ENCODE measurements around the gene FKBP9. TPM values are rescaled to one million over a fixed set of nuclear protein-coding genes. Genes with fewer than 3 reads are reported as not detected.
"Not testable (repeated sequence)": the region's sequence is repeated elsewhere in the genome, so short reads cannot be mapped to it uniquely, and the experiment has no call there.

FKBP9 gene
- total RNA-seq, 1 donor from 2014 or later: 116 TPM

DNA sequence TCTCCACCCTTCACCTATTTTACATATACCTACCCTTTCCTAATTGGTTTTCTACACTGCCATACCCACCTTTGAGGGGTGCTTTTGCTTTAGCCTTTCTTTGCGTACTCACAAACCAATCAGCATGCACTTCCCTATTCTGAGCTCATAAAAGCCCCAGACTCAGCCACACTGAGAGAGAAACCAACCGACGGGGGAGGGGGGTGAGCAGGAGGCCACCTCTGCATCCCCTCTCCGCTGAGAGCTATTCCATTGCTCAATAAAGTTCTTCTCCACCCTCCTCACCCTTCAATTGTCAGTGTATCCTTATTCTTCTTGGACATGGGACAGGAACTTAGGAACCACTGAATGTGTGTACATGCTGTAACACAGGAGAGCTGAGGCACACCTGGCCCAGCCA lies 9.0 kb upstream of the FKBP9 start:
- no peak for DNase-seq (ENCODE audit: low spot score)

DNA sequence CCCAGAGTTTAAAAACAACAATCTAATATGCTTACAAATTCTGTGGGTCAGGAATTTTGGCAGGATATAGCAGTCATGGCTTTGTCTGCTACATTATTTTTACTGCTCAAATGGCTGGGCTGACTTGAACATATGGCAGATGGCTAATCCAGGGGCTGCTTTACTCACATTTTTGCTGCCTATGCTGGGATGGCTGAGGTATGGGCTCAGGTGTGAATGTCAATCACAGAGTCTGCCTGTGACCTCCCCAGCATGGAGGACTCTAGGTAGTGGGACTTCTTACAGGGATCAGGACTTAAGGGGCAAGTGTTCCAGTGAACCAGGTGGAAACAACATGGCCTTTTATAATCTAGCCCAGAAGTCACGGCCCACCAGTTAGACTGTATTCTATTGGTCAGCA lies 4.4 kb upstream of the FKBP9 start:
- no peak for DNase-seq (ENCODE audit: low spot score)

DNA sequence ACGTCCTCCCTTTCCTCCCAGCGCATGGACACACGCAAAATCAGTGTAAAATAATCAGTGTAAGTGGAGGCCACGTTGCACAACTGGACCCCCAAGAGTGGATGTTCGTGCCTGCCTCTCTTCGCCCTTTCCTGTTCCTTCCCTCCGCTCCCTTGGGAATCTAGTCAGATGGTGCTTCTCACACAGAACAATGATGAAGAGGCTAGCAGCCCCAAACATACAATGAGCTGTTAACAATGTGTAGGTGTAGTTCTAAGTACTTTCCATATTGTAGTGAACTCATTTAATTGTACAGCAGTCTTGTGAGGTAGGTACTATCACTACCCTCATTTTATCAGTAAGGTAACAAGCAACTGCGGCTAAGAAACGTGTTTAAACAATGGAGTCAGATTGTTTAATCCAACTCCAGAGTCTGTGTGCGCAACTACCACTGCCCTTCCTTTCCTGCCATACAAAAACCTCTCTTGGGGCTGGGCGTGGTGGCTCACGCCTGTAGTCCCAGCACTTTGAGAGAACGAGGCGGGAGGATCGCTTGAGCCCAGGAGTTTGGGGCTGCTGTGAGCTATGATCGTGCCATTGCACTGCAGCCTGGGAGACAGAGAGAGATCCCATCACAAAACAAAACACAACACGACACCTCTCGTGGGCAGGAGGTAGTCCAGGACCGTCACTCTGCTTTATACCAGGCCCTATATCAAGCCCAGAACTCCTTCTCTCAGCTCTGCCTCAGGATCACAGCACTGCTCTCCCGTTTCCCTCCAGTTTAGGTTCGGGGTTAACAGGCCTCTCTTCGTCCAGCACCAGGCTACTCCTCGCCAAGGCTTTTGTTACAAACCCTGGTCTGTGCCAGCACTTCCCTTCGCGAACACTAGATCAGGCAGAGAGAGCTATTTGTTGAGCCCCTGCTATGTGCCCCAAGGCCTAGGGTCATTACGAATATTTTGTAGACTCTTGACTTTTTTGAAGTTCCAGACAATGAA lies 1.1 kb downstream of the FKBP9 start:
- DNase-seq (ENCODE audit: low spot score): no peak

DNA sequence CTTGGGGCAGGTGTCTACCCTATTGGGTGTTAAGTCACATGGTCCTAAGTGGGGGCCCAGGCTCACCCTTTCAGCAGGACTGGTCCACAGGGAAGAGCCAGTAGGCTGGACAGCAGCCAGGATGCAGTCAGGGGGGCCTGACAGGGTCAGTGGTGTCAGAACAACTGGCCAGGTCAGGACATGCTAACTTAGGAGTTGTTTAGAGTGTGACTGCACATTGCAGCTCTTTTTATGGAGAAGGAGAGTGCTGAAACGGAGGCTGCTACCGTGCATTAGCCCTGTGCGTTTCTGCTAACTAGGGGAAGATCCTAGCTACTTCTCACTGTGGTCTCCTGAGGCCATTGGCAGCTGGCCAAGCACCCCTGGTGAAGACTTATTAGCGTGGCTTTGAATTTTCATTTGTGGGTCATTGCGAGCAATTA lies 6.7 kb downstream of the FKBP9 start:
- not testable (repeated sequence) for DNase-seq (ENCODE audit: low spot score)

DNA sequence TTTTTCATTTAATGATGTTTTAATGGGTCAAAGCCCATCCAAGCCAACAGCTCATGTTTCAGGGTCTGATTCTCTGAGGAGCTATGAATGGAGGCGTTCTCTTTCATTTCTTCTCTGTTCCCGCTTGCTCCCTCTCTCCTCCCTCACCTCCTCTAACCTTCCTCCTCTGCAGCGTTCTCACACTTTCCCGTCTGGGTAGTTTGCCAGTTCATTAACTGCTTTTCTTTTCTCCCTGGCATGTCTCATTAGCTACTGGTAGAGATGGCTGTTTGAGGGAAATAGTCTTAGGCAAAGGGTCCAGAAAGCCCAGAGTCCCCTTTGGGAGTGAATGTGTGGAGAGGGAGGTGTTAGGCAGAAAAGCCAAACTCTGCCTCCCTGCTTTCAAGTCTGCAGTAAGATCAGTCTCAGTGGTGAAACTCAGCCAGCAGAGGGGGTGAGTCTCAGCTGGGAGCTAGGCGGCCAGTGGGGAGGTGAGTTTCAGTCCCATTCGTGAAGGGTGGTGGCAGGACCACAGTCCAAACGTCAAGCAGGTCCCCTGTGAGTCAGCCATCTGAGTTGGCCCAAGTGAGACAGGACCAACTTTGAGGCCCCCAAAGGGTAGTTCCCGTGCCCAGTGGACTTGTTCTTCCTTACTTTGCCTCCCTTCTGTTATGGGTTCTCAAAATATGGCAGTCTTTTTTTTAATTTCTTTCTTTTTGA lies 7.4 kb downstream of the FKBP9 start:
- DNase-seq (ENCODE audit: low spot score): not testable (repeated sequence)

DNA sequence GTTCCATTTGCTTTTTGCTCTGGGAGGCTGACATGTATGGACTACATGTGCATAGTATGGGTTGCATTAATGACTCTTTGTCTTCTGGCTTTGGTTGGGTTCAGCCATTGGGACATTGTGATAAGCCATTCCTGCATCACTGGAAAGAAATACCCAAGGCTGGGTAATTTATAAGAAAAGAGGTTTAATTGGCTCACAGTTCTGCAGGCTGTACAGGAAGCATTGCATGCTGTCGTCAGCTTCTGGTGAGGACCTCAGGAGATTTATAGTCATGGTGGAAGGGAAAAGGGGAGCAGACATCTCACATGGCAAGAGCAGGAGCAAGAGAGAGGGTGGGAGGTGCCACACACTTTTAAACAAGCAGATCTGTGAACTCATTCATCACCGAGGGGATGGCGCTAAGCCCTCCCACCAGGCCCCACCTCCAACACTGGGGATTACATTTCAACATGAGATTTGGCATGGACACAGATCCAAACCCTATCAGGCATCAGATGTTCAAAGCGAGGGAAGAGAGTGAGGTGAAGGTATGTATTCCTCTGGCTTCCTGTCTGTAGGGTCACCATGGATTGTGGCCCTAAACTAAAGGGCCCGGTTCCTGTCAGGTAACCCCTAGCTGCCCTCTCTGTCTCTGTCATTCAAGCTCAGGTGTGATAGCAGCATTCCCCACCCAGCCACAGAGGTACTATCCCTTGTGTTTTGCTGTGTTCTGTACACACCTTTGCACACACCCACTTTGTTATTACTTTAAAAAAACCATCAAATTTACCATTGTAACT lies 9.4 kb downstream of the FKBP9 start:
- not testable (repeated sequence) for DNase-seq (ENCODE audit: low spot score)

DNA sequence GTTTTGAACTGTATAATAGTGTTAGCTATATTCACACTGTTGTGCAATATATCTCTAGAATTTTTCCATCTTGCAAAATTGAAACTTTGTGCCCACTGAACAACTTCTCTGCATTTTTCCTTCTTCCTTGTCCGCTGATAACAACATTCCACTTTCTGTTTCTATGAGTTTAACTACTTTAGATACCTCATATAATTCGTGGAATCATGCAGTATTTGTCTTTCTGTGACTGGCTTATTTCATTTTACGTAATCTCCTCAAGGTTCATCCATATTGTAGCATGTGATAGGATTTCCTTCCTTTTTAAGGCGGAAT lies 10.0 kb downstream of the FKBP9 start:
- DNase-seq (ENCODE audit: low spot score): not testable (repeated sequence)

DNA sequence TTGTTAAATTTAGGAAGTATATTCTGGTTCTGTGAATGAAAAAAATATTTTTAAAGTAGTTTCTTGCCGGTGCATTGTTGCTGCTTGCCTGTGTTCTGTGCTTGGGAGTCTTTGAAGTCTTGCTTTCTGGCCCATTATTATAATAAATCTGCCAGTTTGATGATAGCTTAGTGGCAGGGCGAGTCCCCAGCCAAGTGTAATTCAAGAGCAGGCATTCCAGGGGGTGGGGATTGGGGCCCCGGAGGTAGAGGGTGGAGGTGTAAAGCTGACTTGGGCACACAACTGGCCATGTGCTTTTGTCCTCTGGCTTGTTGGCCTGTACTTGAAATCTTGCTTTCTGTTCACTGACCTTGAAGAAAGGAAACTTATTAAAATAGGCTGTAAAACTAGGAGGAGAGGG lies 14.7 kb downstream of the FKBP9 start:
- DNase-seq (ENCODE audit: low spot score): not testable (repeated sequence)

DNA sequence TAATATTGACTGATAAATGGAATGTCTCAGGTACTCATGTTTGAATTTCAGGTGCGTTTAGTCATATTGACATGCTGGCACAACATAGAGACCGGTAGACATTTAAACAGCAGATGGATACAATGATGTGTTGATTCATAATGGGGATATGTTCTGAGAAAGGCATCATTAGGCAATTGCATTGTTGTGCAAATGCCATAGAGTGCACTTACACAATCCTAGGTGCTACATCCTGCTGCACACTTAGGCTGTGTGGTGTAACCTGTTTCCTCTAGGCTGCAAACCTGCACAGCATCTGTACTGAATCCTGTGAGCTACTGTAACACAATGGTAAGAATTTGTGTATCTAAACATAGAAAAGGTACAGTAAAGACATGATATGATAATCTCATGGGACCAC lies 19.9 kb downstream of the FKBP9 start:
- not testable (repeated sequence) for DNase-seq (ENCODE audit: low spot score)

DNA sequence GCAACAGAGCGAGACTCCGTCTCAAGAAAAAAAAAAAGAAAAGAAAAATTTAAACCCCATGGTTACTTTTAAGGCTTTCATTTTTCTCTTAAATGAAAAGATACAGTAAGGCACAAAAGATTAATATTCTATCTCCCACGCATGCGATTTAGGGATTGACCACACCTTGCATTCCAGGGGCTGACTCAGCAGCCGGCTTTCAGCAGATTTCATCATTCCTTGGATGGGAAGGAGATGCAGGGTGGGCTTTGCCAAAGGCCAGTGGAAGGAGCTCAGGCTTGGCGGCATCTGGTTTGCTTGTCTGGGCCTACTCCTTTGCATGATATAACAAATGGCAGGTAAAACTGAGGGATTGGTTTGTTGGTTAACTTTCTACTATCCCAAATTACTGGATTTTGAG lies 22.0 kb downstream of the FKBP9 start:
- DNase-seq (ENCODE audit: low spot score): not testable (repeated sequence)

DNA sequence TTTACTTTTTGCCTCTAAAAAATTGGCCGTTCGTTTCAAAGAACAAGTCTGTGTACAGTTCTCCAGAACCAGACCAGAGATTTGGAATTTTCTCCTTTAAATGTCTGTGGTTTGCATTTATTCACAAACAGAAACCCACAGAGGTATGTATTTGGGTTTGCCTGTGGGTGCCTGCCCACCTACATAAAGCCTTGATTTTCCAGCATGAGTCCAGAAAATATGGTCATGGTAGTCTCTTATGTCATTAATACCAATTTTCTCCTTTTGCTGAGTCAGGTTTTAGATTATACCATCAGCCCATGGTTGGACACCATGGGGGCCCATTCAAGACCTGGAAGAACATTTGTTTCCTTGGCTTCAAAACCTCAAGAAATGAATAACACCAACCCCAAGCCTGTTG lies 22.7 kb downstream of the FKBP9 start:
- not testable (repeated sequence) for DNase-seq (ENCODE audit: low spot score)

DNA sequence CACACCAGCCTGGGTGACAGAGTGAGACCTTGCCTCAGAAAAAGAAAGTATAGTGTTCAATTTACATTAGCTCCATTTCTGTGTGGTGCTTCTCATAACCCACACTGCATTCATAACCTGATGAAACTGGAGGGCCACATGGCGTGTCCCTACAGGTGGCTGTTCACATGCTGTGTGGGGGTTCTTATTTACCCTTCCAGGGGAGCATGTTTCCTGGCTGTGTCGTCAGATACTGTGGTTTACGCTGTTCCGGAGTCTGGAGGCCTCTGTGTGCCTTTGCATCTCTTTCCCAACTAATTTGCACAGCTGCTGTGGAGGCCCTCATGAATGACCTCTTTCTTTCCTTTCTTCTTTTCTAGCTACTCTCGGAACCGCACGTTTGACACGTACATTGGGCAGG lies 30.9 kb downstream of the FKBP9 start:
- not testable (repeated sequence) for DNase-seq (ENCODE audit: low spot score)

DNA sequence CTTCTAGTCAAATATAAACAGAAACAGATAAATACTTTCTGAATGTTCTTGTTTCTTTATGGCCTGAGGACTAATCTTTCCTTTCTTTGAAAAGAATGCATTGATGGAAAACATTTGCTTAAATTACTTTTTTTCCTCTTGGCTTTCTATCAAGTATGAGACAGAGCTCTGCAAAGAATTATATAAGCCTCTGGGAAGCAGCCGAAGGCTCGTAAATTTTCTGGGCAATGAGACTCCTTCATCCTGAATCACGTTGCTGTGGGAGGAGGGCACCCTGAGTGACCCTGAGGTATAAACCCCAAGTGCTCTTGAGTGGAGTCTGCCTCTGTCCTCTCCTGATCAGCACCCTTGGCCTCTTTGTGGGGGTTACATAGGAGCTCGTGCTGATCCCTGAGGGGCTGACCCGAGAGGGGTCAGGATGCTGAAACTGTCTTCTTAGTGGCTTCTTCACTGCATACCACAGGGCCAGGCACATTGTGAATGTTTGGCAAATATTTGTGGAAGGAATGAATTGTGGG lies 33.9 kb downstream of the FKBP9 start:
- DNase-seq (ENCODE audit: low spot score): not testable (repeated sequence)

DNA sequence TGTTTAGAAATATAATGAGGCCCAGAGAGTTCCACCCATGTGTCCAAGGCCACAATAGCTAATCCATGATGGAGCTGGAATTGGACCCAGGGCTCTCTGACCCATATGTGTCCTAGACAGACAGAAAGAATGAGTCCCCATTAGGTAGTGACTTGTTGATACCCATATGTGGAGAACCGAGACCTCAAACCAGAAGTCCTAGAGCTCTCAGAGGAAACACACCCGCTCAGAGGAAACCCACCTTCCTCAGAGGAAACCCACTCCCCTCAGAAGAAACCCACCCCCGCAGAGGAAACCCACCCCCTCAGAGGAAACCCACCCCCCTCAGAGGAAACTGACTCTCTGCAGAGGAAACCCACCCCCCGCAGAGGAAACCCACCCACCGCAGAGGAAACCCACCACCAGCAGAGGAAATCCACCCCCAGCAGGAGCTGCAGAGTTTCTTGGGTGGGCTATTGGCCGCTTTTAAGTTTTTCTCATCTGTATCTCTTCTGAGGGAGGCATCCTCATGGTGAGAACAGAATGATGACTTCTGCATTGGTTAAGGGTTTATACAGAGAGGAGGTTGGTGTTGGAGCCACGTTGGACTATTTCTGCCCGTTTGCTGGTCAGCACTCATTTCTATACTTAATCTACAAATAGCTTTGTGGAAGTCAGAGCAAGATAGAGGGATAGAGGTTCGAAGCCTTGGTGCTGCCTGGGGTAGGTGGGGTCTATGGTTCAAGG lies 34.9 kb downstream of the FKBP9 start:
- not testable (repeated sequence) for DNase-seq (ENCODE audit: low spot score)

DNA sequence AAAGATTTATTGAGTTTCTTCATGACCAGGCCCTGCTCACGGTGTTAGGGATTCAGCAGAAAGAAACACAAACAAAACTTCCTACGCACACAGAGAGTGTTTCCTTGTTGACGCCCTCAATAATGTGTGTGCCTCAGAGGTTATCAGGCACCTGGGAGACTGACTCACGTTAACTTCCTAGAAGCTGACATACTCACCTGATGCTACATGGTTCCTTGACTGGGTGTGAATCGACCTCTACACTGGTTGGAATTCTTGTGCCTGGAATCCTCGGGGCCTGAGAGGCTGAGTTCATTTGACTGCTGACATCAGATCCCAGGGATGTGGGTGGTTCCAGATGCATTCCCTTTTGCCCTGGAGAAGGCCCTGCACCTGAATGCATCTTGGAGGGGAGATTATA lies 35.5 kb downstream of the FKBP9 start:
- DNase-seq (ENCODE audit: low spot score): peak; percentile 71

DNA sequence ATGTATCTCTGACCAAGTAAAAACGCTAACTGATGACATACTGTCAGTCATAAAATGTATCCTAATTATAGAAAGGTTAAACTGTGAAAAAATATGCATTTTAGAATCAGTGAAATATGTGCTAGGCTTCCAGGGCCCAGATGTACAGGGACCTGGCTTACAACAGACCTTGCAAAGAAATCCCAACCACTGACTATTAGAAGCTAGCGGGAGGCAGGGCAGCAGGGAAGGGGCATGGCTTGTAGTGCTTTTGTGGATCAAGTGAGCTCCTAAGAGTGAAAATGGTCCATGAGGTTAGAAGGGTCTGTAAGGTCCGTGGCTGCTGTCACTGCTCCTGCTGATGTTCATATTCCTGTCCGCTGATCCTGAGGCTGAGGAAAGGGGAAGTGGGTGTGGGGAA lies 40.7 kb downstream of the FKBP9 start:
- not testable (repeated sequence) for DNase-seq (ENCODE audit: low spot score)

DNA sequence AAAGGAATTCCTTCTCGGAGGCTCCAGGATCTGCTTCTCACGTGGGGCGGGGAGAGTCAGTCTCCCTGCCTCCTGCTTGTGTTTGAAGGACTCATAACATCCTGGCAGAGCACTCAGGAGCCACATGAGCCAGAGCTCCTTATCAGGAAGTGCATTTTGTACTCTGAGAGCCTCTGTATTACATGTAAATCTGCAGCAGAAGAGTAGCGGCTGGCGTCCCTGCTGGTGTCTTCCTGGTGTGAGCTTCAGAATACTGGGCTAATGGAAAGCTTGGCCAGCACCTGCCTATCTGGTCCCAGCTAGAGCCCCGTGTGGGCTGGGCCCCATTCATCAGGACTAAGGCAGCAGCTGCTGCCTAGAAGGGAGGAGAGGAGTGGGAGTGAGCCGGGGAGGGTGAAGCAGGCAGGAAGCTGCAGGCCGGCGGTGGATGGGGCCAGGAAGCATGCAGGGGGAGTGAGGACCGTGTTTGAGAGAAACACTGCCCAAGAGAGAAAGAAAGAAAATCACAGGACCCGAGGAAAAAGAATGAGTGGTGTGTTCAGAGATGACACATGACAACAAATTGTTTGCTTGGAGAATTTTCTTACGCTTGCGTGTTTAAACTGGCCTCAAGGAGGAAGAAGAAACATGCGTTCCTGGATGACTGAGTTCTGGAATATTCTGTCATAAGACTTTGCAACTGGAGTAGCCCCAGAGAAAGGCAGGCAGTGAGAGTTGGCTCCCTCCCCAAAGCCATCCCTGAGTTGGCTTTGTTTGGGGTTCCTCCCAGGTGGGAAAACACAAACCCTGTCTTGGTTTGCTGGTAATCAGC lies 41.3 kb downstream of the FKBP9 start:
- DNase-seq (ENCODE audit: low spot score): peak; percentile 79

DNA sequence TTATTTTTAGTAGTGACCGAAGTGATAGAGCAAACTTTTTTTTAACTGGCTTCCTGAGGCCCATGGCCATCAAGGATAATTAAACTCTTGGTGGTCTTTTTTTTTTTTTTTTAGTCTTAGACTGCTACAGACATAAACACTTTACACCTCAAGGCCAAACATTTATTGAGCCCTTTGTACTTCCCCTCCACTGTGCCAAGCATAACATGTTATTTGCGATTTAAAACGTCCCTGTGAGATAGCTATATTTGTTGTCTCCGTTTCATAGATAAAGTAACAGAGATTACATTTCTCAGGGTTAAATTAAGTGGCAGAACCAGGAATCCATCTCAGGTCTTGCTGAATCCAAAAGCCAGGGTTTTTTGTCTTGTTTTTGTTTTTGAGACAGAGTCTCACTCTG lies 42.1 kb downstream of the FKBP9 start:
- not testable (repeated sequence) for DNase-seq (ENCODE audit: low spot score)

DNA sequence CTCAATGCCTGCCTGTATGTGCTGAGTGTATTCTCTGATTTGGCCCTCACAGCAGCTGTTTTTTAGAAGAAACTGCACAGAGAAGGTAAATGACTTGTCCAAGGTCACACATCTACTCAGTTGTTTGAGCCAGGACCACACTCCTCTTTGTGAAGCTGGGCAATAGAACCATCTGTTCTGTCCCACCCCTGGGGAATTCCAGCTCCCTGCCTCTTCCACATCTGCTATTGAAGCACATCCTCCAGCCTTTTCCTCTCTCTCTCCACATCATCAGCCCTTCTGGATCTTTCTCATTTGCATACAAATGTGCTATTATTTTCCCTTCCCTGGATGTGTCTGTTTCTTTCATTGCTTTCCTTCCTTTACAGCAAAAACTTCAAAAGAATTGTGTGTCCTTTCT lies 45.9 kb downstream of the FKBP9 start:
- DNase-seq (ENCODE audit: low spot score): not testable (repeated sequence)

DNA sequence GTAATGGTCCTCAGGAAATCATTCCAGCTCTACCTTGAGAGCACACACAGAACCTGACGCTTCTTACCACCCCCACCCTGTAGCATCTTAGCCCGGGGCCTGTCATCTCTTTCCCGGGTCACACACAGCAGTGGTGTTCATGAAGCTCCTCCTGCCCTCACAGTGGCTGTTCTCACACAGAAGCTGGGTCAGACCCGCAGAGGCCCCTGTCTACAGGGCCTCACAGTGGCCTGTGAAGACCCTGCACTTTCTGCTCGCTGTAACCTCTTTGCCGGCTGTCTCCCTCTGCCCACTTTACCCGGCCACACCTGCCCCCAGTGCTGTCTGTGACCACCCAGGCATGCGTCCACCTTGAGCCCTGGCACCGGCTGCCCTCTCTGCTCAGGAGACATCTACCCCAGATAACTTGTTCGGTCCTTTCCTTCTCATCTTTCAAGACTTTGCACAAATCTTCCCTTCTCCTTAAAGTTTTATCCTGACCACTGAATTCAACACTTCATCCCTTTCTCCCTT lies 46.9 kb downstream of the FKBP9 start:
- DNase-seq (ENCODE audit: low spot score): not testable (repeated sequence)
